ENCODE results near the gene CTXN1.

Gene CTXN1

GRCh38 chr19:7914099-7914498, 11.8 kb downstream of the CTXN1 start:
- DNase-seq (ENCODE audit: low spot score) = no peak

GRCh38 chr19:7913652-7914051, 12.3 kb downstream of the CTXN1 start:
- DNase-seq (ENCODE audit: low spot score) = no peak

DNA sequence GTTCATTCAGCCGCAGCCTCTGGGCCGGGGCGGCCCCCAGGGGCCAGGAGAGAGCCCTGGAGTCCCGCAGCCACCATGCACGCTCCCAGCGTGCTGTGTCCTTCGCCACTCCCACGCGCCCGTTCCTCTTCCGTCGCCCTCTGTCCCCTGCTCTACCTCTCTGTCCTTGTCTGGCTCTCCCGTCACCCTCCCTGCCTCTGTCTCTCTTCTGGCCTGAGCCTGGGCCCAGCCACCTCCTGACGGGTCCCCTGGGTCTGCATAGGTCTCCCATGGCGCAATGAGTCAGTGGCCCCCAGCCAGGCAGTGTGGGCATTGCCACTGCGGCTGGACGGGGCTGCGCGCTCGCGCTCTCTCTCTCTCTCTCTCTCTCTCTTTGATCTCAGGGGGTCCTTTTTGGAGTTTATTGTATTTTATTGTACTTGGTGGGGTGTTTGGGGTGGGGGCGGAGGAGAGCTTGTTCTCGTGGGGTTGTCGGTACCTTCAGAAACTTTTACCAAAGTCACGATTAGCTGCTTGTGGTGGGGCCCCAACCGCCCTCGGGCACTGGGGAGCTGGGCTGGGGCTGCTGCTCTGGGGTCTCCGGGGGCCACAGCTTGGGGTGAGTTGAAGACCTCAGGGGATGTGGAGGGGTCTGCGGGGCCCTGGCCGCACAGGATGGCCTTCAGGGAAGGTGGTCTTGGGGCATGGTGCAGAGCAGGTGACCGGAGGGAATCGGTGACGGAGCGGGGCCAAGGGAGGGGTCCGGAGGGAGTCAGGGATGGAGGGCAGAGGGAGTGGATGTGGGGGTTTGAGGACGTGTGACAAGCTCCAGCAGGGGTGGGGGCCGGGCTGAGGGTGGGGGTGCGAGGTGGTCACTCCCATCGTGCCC, 13.0 kb downstream of the CTXN1 start:
- DNase-seq (ENCODE audit: low spot score) = no peak

GRCh38 chr19:7912144-7912696, 13.7 kb downstream of the CTXN1 start:
- no peak for DNase-seq (ENCODE audit: low spot score)

- DNase-seq (ENCODE audit: low spot score) = no peak
These were observed 14.3 kb downstream of the CTXN1 start for GRCh38 chr19:7911508-7912143.

DNA sequence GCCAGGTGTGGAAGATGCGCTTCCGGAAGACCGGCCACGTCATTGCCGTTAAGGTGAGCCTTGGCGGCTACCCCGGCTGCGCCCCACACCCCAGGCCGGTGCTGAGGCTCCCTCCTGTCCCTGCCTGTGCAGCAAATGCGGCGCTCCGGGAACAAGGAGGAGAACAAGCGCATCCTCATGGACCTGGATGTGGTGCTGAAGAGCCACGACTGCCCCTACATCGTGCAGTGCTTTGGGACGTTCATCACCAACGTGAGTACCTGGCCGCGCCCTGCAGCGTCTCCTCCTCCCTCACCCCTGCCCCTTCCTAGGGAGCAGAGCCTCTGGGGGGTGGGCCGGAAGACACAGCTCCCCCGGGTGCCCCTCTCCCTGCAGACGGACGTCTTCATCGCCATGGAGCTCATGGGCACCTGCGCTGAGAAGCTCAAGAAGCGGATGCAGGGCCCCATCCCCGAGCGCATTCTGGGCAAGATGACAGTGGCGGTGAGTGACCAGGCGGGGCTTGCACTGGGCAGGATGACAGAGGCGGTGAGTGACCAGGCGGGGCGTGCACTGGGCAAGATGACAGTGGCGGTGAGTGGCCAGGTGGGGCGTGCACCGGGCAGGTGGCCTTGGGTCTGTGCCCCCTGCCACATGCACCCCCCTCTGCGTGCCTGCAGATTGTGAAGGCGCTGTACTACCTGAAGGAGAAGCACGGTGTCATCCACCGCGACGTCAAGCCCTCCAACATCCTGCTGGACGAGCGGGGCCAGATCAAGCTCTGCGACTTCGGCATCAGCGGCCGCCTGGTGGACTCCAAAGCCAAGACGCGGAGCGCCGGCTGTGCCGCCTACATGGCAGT, 15.4 kb downstream of the CTXN1 start:
- no peak for DNase-seq (ENCODE audit: low spot score)

DNA sequence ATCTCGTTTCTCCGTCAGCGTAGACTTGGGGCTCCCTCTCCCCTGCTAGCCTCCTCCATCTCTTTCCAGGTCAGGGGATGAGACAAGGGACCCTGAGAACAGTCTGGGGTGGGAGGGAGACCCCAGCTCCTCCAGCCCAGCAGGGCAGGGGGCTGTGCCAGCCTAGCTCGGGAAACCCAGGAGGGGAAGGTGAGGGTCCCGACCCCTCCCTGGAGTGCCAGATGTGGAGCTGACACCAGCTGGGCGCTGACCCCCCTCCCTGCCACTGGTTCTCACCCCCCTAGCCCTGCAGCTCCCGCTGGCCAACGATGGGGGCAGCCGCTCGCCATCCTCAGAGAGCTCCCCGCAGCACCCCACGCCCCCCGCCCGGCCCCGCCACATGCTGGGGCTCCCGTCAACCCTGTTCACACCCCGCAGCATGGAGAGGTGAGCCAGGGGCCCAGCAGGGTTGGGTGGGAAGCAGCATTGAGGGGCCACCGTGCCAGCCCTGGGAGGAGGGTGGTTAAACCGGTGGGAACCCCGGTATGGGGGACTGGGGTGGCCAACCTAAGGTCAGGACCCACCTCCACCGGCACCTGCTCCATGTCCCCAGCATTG, 16.4 kb downstream of the CTXN1 start:
- DNase-seq (ENCODE audit: low spot score) = no peak

DNA sequence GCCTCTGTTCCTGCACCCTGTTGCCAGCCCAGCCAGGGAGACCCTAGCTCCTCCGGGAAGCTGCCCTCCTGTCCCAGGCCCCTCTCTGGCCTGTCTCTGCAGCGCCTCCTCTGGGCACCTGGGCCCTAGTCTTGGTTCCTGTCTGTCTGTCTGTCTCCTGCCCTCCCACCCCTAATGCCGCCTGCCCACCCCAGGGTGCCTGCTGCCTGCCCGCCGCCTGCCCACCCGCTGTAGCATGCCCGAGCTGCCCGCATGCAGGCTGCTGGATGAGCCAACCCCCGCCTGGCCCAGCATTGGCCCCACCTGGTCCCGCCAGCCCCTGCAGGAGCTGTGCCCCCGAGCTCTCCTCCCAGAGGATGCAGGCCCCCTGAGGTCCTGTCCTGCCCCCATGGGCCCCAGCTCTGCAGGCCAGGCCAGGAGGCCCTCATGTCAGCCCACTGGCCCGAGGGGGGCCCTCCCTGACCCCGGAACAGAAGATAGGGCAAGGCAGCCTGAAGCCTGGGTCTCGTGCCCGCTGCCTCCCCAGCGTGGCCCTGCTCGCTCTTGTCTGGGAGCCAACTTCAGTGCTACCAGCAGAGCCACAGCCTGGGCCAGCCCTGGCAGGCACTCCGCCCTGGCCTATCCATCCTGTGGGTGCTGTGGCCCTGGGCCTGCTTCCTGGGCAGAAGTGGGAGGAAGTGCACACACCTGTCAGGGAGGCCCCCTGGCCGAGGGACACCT, 17.0 kb downstream of the CTXN1 start:
- no peak for DNase-seq (ENCODE audit: low spot score)

DNA sequence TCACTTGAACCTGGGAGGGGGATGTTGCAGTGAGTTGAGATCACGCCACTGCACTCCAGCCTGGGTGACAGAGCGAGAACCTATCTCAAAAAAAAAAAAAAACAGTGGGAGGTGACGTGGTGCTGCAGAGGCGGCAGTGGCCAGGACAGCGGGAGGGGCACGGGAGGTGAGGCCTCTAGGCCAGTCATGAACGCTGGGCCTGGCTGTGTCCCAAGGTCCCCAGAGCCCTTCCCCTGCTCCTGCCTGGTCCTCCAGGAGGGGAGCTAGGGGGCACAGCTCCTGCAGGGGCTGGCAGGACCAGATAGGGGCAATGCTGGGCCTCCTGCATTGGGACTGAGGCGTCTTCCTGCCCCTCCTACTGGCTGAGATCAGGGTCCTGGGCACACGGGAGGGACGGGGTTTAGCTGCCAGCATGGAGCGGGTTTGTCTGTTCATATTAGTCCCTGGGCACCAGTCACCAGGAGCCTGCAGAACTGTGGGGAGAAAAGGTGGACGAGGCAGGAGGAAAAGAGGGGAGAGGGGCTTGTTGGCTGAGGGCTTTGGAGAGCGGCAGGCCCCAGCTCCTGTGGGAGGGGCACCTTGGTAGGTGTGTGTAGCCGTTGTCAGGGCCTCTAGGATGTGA, 17.7 kb downstream of the CTXN1 start:
- no peak for DNase-seq (ENCODE audit: low spot score)

DNA sequence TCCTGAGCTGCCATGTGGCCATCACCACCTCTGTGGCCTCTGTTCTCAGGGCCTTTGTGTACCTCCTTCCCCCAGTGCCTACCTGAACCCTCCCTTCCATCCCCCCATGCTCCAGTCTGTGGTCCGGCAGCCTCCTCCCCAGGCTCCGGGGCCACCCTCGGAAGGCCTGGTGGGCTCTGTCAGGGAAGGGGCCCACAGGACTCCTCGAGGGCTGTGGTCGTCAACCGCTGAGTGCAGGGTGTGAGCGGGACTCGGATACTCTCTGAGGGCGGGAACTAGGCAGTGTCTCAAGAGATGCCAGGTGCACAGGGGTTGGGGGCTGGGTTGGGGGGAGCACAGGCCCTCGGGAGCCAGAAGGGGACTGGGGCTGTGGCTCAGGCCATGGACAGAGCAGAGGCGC, 18.4 kb downstream of the CTXN1 start:
- DNase-seq (ENCODE audit: low spot score) = no peak

DNA sequence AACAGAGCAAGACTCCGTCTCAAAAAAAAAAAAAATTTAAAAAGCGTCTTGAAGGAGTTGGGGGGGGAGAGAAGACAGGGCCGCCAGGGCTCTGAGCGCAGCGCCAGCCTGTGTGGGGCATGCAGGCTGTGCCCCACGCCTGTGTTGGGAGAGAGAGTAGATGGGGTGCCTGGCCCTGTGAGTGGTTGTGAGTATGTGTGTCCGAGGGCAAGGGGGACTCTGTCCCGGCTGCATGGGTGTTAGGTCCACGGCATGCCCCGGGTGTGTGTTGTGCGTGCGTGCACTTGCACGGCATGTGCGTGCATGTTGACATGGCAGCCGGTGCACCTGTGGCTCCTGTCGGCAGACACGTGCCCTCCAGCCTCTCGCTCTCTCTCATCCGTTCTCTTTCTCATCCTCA, 18.8 kb downstream of the CTXN1 start:
- no peak for DNase-seq (ENCODE audit: low spot score)

DNA sequence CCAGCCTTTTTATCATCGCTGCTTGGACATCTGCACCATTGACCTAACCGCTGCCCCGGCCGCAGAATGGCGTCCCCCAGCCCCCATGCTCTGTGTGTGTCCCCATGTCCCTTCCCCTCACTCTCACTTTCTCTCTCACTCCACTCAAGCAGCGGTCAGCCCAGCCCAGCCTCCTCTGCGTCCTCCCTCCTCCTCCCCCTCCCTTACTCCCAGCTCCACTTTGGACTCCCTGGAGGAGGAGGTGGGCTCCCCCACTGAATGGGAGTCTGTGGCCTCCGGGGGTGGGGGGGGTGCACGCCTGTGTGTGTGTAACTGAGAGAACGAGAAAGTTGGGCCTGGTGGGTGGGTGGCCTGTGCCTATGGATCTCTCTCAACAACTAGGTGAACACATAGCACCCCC, 20.1 kb downstream of the CTXN1 start:
- DNase-seq (ENCODE audit: low spot score) = no peak

GRCh38 chr19:7905268-7905667, 20.7 kb downstream of the CTXN1 start:
- DNase-seq (ENCODE audit: low spot score) = no peak

DNA sequence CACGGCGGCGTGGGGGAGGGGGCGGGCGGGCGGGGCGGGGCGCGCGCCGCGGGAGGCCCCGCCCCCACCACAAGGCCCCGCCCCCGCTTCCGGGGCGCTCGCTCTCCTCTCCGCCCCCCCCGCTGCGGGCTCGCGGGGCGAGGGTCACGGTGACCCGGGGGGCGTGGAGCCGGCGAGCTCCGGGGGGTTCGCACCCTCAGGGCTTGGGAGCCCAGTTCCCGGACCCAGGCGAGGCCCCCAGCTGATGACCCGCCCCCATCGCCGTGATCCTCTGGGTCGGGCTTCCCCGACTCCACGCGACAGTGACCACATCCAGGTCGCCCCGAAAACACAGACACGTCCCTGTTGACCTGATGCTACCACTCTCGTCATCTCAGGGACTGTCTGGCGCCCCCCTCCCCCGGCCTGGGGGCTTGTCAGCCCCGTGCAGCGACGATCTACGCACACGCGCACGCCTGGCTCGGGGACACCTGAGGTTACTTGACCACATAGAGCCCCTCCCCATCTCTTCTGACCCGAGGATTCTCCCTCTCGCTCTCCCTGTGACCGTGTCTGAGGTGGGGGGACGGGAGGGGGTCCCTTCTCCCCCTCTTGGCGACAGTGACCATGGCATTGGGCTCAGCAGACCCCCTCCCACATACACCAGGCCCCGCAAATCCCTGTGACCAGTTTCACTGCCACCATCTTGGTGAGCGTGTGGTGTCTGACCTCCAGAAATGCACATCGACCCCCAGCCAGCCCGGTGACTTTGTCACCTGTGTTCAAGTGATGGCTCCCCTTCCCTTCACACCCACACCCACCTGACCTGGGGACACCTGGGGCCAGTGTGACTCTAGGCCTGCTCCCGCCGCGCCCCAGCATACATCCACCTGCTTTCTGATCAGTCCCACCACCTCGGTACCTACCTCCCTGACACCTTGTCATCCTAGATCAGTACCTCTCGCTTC, 21.6 kb downstream of the CTXN1 start:
- no peak for DNase-seq (ENCODE audit: low spot score)

- peak; percentile 100 for DNase-seq (ENCODE audit: low spot score)
These were observed 22.5 kb downstream of the CTXN1 start, which contains the start of gene MAP2K7 for GRCh38 chr19:7903244-7904073. MAP2K7 (plus strand) TSS chr19:7903877; CDS start chr19:7903945, 68 bp downstream.

GRCh38 chr19:7902796-7903243, 23.1 kb downstream of the CTXN1 start:
- no peak for DNase-seq (ENCODE audit: low spot score)

DNA sequence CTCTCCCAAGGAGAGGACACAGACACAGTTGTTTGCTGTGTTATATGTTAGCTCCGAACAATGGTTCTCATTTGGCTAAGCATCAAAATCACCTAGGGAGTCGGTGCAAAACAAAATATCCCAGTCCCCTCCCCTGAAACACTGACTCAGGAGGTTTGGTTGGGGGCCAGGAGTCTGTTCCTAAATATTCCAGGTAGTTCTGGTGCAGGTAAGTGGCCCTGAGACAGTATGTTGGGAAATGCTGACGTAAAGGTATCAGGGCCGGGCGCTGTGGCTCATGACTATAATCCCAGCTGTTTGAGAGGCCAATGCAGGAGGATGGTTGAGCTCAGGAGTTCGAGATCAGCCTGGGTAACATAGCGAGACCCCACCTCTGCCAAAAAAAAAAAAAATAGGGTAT, 24.6 kb downstream of the CTXN1 start:
- no peak for DNase-seq (ENCODE audit: low spot score)

DNA sequence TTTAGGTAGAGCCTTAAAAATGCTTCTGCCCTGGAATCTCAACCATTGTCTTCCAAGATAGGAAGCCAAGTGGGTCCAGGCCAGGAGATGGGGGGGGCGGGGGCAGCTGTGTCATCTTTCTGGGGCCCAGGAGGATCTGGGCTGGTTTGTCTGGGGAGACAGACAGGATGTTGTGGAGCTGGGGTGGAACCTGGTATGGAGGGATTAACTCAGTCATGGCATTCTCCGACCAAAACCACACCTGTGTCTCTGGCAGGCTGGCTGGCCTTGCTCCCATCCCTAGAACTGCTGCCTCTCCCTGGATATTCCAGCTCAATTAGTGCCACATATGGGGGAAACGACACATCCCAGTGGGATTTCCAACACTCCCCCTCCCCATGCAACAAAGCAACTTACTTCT, 25.0 kb downstream of the CTXN1 start:
- DNase-seq (ENCODE audit: low spot score) = no peak

All from left forelimb (tissue), 1 donor.